Stimulated activated CD4-positive, alpha-beta T cell treated with anti-CD3 and anti-CD28 coated beads, Interleukin-12 subunit alpha, Interleukin-12 subunit beta, amount 100 ng/mL, for 24 hours (primary cell): Measurements from ENCODE around the gene FAM184B.
"Not testable (repeated sequence)": the region's sequence is repeated elsewhere in the genome, so short reads cannot be mapped to it uniquely, and the experiment has no call there.

ENCODE experiments used
- DNase-seq, 2 experiments: peaks; one replicate each; pipeline ENCODE4 v3.0.0-alpha.2; 2020; ENCODE audit warnings: low read depth in 2 of 2

The FAM184B gene

GRCh38 chr4:17718471-17718870, 63.0 kb downstream of the FAM184B start:
- DNase-seq = no peak

- no peak for DNase-seq
Observed at GRCh38 chr4:17717301-17717700, 64.1 kb downstream of the FAM184B start.

- DNase-seq = no peak
Observed at GRCh38 chr4:17715511-17715910, 65.9 kb downstream of the FAM184B start.

GRCh38 chr4:17713779-17714178, 67.6 kb downstream of the FAM184B start:
- DNase-seq = no peak

- no peak for DNase-seq
Observed at GRCh38 chr4:17712166-17712565, 69.3 kb downstream of the FAM184B start.

GRCh38 chr4:17711206-17711605, 70.2 kb downstream of the FAM184B start:
- DNase-seq = not testable (repeated sequence)

GRCh38 chr4:17709763-17710068, 71.7 kb downstream of the FAM184B start:
- DNase-seq = no peak

GRCh38 chr4:17708992-17709762, 72.2 kb downstream of the FAM184B start:
- no peak for DNase-seq

GRCh38 chr4:17707671-17708070, 73.8 kb downstream of the FAM184B start:
- no peak for DNase-seq

GRCh38 chr4:17705107-17705506, 76.3 kb downstream of the FAM184B start:
- DNase-seq = no peak

GRCh38 chr4:17704020-17704650, 77.3 kb downstream of the FAM184B start:
- DNase-seq = no peak

GRCh38 chr4:17702641-17703040, 78.8 kb downstream of the FAM184B start:
- DNase-seq = no peak

- no peak for DNase-seq
Observed at GRCh38 chr4:17701882-17702281, 79.5 kb downstream of the FAM184B start.

GRCh38 chr4:17701138-17701839, 80.1 kb downstream of the FAM184B start:
- DNase-seq = no peak

GRCh38 chr4:17699380-17699779, 82.0 kb downstream of the FAM184B start:
- DNase-seq = no peak

GRCh38 chr4:17698116-17698515, 83.3 kb downstream of the FAM184B start:
- no peak for DNase-seq

GRCh38 chr4:17695341-17695740, 86.1 kb downstream of the FAM184B start:
- no peak for DNase-seq

GRCh38 chr4:17694552-17694951, 86.9 kb downstream of the FAM184B start:
- DNase-seq = no peak

GRCh38 chr4:17690898-17691297, 90.5 kb downstream of the FAM184B start:
- no peak for DNase-seq

GRCh38 chr4:17690135-17690534, 91.3 kb downstream of the FAM184B start:
- DNase-seq = no peak

GRCh38 chr4:17688011-17688441, 93.4 kb downstream of the FAM184B start:
- no peak for DNase-seq

- no peak for DNase-seq
Observed at GRCh38 chr4:17687237-17687857, 94.1 kb downstream of the FAM184B start.
